Stimulated activated CD8-positive, alpha-beta memory T cell treated with anti-CD3 and anti-CD28 coated beads, Interleukin-15, amount 100 ng/mL, for 24 hours (primary cell): ENCODE results near the gene DPH7.
"Not testable (repeated sequence)": the region's sequence is repeated elsewhere in the genome, so short reads cannot be mapped to it uniquely, and the experiment has no call there.

ENCODE experiments used
- DNase-seq: peaks from one replicate; pipeline ENCODE4 v3.0.0-alpha.2; 2020; ENCODE audit warnings: low read depth

DPH7 gene

DNA sequence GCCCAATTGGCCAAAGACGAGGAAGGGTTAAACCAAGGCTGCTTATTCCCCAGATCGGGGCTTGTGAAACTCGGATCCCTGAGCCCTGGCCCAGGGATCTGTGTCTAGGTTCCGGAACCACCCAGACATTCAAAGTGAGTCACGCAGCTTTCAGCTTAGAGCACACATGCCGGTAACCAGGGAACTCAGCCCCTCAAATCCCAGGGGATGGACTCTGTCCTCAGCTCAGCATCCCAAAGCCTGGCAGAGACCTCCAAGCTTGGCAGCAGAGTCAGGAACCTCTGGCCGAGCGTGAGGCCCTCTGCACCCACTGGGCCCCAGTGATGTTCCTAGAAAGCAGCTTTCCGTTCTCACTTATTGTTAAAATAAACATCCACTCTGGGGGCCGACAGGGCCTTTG lies 33.6 kb downstream of the DPH7 start:
- no peak for DNase-seq

DNA sequence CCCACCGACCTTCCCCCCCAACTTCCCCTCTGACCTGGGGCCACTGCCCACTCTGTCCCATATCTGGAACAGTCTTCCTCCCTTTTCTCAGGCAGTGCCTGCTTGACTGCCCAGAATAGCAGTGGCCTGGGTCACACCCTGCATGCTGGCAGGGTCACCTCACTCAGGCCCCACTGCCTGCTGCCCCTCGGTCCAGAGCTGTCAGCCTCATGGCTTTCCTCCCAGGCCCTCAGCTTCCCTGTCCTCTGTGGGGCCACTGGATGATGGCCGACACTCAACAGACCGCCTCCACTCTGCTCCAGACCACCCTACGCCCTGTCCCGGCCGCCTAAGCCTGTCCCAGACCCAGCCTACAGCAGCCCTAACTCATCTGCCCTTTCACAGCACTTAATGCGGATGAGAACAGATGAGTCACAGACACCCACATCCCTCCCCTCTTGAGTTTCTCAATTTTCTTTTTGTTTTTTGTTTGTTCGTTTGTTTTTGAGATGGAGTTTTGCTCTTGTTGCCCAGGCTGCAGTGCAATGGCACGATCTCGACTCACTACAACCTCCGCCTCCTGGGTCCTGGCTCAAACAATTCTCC lies 34.5 kb downstream of the DPH7 start:
- DNase-seq, result no peak

- DNase-seq, result no peak
Measured at GRCh38 chr9:137543237-137543963, 35.3 kb downstream of the DPH7 start.

- no peak for DNase-seq
Measured at GRCh38 chr9:137542486-137542885, 36.2 kb downstream of the DPH7 start.

- no peak for DNase-seq
Measured at GRCh38 chr9:137540536-137540935, 38.2 kb downstream of the DPH7 start.

DNA sequence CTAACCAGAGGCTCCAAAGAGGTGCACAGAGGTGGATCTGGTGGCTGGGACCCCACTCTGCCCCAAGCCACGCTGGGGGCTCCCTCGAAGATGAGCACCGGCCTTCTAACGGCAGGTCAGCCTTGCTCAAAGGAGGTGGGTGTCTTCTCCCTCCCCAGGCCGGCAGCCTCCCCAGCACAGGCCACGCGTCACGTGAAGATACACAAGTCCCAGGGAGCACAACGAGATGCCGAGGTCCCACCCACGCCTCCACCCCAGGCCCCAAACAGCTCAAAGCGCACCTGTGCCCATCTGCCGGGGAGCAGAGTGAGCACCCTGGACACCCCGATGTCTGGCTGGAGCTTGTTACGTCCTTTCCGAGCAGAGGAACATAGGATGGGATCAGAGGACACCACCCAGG lies 40.7 kb downstream of the DPH7 start:
- no peak for DNase-seq

DNA sequence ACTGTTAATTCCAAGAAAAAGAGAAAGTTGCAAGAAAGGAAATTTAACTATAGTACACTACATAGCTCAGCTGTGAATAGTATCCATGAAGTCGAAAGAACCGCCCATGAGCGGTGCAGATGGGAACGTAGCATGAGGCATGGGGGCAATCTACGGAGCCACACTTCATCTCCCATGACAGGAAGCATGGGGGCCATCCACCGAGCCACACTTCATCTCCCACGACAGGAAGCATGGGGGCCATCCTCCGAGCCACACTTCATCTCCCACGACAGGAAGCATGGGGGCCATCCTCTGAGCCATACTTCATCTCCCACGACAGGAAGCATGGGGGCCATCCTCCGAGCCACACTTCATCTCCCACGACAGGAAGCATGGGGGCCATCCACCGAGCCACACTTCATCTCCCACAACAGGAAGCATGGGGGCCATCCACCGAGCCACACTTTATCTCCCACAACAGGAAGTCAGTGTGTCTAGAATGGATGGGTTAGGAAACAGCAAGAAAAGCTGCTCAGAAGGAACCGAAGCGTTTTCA lies 42.1 kb downstream of the DPH7 start:
- DNase-seq, result not testable (repeated sequence)

- no peak for DNase-seq
Measured at GRCh38 chr9:137535120-137535428, 43.7 kb downstream of the DPH7 start.

- no peak for DNase-seq
Measured at GRCh38 chr9:137534256-137535119, 44.2 kb downstream of the DPH7 start.

- not testable (repeated sequence) for DNase-seq
Measured at GRCh38 chr9:137532891-137533468, 45.7 kb downstream of the DPH7 start.

DNA sequence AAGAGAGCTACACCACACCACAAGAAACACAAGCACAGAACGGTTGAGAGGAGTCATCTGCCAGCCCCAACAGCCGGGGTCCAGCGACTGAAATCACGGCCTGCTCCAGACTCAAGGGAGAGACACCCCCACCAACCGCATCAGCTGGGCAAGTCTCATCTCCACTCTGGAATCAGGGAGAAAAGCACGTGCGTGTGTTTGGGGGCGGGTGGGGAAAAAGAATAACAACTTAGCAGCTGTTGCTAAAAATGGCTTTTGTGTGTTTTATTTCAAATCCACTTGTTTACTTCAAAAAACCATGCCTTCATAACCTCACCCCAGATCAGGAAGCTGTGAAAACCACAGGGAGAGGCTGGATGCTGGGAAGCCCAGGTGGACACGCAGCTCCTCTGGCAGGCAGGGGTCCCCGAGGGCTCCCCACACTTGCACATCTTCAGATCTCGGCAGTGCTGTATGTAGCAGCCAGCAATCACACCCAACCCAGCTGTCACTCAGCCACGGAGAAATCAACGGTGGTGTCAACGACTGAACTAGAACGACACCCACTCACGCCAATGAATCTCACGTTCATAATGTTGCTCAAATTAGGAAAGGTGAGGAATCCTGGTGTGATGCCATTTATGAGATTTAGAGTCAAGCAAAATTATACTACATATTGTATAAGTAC lies 47.5 kb downstream of the DPH7 start:
- DNase-seq, result no peak

DNA sequence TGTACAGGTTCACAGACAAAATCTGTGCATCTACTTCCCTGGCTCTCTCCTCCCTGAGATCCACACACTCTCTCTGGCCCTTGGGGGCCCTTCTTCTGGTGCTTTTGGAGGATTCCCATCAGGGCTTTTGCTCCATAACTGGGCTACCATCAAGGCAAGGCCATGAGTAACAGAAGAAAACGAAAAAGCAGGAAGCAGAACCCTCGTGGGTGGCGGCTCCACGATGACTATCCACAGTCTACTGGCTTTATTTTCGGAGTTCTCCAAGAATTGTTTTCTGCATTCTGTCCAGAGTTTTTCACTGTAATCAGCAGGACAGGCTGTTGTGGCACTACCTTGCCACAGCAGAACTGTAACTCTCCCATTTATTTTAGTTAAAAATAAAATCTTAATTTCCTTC lies 48.4 kb downstream of the DPH7 start:
- no peak for DNase-seq

DNA sequence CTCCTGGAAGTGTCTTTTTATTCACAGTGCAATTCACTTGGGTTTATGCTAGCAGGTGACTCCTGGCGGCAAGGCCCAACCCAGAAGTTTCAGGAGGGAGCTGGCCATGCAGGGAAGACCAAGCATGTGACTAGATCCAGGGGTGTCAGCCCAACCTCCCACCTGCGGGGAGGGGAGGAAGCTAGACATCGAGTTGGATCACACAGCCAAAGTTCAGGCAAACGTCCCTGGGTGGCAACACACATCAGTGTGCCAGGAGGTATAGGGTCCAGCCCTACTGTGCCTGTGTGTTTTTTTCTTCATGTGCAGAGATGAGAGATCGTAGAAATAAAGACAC lies 53.8 kb downstream of the DPH7 start:
- DNase-seq, result no peak

GRCh38 chr9:137524161-137524980 lies 54.4 kb downstream of the DPH7 start:
- DNase-seq, result no peak

DNA sequence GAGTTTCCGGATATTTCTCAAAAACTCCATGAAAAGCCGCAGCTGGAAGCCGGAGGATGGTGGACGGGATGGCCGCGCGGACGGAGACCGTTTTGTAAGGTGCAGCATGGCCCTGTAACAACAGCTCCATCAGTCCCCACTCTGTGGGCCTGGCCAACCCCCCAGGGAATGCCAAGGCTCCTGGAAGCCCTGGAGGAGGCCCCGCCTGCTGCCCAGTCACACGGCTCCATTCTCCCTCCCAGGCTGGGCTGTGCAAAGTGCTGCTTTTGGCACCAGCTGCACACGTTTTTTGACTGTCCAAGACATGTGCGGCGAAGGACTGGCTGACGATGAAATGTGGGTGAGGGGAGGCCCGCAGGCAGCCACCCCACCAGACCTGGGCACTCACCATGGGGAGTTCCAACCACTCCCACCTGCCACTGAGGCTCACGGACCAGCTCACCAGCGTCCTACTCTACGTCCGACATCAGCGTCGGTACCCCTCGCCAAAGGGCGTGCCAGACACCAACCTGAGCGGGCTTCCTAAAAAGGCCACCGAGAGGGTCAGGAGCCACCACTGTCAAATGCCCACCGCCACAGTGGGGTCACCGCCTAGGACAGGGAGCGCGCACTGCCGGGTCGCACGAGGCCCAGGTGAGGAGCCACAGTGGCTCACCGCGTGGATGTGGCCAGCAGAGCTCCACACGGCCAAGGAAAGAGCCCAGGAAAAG lies 55.8 kb downstream of the DPH7 start:
- no peak for DNase-seq

DNA sequence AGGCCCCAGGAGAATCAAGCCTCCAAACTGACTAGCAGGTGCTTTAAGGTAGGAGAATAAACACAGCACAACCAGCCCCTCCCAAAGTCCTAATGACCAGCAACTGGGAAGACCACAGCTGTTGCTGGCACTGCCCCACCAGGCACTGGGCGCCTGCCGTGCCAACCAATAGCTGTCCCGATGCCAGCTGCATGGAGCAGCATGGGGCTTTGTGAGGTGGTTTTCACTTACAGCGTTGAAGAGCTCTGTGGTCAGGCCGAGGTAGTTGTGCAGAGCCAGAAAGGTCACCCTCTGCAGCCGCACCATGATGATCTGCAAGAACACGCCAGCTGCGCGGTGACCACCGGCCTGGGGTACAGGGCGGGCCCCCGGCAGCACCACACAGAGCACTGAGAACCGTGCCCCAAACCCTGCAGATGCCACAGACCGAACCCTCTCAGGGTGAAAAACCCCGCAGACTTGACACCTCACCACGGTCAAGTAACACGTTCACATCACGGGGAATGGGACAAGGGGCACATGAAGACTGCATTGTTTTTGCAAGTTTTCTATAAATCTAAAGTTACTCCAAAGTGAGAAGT lies 57.2 kb downstream of the DPH7 start:
- no peak for DNase-seq

DNA sequence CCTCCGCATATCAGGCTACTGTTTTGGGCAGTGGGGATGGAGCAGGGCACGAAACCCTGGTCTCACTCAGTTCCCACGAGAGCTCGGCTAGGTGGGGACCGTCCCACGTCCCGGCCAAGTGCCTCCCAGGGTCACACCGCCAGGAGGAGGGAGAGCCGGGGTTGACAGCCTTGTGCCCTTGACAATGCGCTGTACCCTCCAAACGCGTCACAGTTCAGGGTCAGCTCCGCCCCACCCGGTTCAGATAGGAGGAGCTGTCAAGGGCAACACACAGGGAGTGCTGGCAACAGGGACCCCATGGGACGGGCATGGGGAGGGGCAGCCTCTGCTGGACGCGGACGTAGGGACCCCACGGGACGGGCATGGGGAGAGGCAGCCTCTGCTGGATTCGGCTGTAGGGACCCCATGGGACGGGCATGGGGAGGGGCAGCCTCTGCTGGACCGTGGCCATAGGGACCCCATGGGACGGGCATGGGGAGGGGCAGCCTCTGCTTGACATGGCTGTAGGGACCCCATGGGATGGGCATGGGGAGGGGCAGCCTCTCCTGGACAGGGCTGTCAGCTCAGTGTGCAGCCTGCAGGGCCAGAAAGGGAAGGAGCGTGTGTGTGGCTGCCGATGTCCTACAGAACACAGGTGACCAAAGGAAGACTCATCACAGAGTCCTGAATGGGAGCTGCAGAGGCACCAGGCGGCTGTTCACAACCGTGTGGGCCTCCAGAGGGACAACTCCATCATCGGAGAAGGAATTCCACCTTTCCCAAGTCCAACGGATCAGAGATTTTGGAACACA lies 57.9 kb downstream of the DPH7 start:
- no peak for DNase-seq

DNA sequence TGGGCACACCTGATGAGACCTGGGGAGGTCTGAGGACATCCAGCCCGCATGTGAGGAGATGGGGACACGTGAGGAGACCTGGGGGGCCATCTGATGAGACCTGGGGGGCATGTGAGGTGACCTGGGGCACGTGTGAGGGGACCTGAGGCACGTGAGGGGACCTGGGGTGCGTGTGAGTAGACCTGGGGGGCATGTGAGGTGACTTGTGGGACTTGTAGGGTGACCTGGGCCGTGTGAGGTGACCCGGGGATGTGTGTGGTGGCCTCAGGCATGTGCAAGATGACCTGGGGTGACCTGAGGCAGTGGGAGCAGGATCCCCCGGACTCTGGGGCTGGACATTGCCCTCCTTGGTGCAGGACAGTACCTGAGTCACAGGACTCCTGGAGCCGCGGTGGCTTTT lies 59.2 kb downstream of the DPH7 start:
- DNase-seq, result no peak

DNA sequence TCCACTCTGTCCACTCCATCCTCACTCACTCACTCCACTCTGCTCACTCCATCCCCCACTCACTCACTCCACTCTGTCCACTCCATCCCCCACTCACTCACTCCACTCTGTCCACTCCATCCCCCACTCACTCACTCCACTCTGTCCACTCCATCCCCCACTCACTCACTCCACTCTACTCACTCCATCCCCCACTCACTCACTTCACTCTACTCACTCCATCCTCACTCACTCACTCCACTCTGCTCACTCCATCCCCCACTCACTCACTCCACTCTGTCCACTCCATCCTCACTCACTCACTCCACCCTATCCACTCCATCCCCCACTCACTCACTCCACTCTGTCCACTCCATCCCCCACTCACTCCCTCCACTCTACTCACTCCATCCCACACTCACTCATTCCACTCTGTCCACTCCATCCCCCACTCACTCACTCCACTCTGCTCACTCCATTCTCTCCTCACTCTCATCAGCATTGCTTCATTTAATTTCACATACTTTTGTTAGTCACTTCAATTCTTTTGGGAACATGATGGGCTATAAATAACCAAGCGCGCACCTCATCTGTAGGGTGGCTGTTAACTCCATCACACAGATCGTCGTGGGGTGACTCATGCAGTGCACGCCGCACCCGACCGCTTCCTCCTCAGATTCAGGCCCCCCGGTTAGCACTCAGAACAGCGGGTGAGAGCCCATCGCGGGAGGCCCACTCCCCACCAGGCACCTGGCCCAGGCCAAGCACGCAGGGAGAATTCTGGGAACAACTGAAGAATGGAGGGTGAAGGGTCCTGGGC lies 59.9 kb downstream of the DPH7 start:
- DNase-seq, result not testable (repeated sequence)
